Testis (tissue), 2 donors: ENCODE data around the gene THBS3.

Experiments
- POLR2A ChIP-seq: fragments of 450-650 bp; IDR thresholded peaks from one replicate; pipeline ENCODE4 v1.6.1; 2017; ENCODE audit warnings: antibody characterized with exemption, mild to moderate bottlenecking, moderate library complexity
- TF ChIP-seq, protein P1 (sequence below), 3 experiments: fragments of 450-650 bp in 2 of 3; fragments of 200-600 bp in 1 of 3; sonication (generic) in 1 of 3; IDR thresholded peaks; one replicate each; pipeline ENCODE4 v1.5.1; 2016 to 2019; ENCODE audit warnings: antibody characterized with exemption in 3 of 3, mild to moderate bottlenecking in 2 of 3, moderate library complexity in 1 of 3

DNA sequence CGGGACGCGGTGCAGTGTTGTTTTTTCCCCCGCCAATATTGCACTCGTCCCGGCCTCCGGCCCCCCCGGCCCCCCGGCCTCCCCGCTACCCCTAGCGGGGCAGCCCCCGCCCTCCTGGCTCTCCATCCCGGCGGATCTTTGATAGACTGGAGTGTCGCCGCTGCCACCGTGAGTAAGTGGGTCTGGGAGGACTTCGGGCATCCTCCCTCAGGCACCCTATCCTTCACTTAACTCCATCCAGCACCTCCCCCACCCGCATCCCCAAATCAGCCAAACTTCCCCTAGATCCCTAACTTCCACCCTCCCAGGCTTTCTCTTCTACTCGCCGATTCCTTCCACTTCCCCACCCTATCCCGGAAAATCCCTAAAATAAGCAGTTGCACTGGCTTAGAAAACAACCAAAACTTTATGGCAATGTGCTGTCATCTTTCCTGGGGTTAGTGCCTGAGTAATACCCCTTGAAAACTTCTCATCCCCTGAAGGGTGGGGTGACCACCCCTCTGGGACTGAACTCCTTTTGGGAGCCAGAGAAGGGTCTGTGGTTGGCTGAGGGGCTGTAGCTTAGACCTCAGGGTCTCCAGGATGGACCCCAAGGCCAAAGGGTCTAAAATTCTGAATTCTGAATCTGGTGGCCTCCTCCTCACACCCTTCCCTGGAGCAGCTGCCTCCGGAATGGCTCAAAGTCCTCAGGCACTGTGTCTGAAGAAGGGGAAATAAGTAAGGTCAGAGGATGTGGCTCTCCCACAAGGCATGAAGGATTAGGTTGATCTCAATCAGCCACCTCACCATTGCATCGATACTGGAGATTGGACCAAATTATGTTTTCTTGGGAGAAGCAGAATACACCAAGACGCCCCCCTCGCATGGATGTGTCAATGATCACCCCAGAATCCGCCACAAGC is 12.2 kb downstream of the THBS3 start:
- TF ChIP-seq, protein P1, sequence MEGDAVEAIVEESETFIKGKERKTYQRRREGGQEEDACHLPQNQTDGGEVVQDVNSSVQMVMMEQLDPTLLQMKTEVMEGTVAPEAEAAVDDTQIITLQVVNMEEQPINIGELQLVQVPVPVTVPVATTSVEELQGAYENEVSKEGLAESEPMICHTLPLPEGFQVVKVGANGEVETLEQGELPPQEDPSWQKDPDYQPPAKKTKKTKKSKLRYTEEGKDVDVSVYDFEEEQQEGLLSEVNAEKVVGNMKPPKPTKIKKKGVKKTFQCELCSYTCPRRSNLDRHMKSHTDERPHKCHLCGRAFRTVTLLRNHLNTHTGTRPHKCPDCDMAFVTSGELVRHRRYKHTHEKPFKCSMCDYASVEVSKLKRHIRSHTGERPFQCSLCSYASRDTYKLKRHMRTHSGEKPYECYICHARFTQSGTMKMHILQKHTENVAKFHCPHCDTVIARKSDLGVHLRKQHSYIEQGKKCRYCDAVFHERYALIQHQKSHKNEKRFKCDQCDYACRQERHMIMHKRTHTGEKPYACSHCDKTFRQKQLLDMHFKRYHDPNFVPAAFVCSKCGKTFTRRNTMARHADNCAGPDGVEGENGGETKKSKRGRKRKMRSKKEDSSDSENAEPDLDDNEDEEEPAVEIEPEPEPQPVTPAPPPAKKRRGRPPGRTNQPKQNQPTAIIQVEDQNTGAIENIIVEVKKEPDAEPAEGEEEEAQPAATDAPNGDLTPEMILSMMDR (IDR thresholded peaks at IDR 0.05), result no peak
- TF ChIP-seq POLR2A, result no peak
